Thoracic aorta (tissue), 2 donors: ENCODE measurements around the gene CT47C1. TPM values are rescaled to one million over a fixed set of nuclear protein-coding genes. Genes with fewer than 3 reads are reported as not detected.

ENCODE experiments used
- ATAC-seq: fragments of 150-250 bp; one replicate; pipeline ENCODE4 v1.8.0; 2017; ENCODE audit warnings: low read depth; ENCODE audit not compliant: insufficient number of reproducible peaks, low FRiP score
- DNase-seq: peaks from one replicate; pipeline ENCODE4 v3.0.0-alpha.2; 2020; ENCODE audit warnings: low spot score
- H3K27ac ChIP-seq, 2 donors: fragments of 200-600 bp; sonication (generic); 1 replicate in 1 of 2; 2 replicates in 1 of 2; pipeline ENCODE4 v1.5.1; 2016; ENCODE audit warnings: mild to moderate bottlenecking in 2 of 2, moderate library complexity in 2 of 2
- H3K27me3 ChIP-seq: fragments of 200-600 bp; sonication (generic); replicated peaks from 2 replicates; pipeline ENCODE4 v1.6.0; 2016; ENCODE audit warnings: mild to moderate bottlenecking; ENCODE audit not compliant: insufficient read depth
- H3K36me3 ChIP-seq: fragments of 200-600 bp; sonication (generic); one replicate; pipeline ENCODE4 v1.5.1; 2016
- H3K4me1 ChIP-seq, 2 donors: fragments of 200-600 bp; sonication (generic); 1 replicate in 1 of 2; 2 replicates in 1 of 2; pipeline versions ENCODE4 v1.5.1 to v1.6.0; 2016; ENCODE audit warnings: low read depth in 2 of 2, mild to moderate bottlenecking in 1 of 2; ENCODE audit not compliant: control insufficient read depth in 1 of 2
- H3K4me3 ChIP-seq: fragments of 200-600 bp; sonication (generic); 2 replicates; pipeline ENCODE4 v1.5.1; 2016; ENCODE audit warnings: mild to moderate bottlenecking
- H3K9me3 ChIP-seq: fragments of 200-600 bp; sonication (generic); 2 replicates; pipeline ENCODE4 v1.5.1; 2016
- CTCF ChIP-seq: fragments of 200-600 bp; sonication (generic); IDR thresholded peaks from one replicate; pipeline ENCODE4 v1.5.1; 2019; ENCODE audit warnings: antibody characterized with exemption
- total RNA-seq, 2 donors: library from RNA; depleted of rRNA; stranded (reverse); fragments of >200 nt; gene quantifications; one replicate each; pipeline versions ENCODE4 v1.1.0 to v1.2.3, GENCODE V29; 2016

The CT47C1 gene
- total RNA-seq, 2 donors from 2014 or later = not detected

- H3K4me3 ChIP-seq = no peak overlapping the region
- H3K36me3 ChIP-seq = no peaks in the 10 kb centered on the region
- no peak overlapping the region for H3K27ac ChIP-seq
- H3K4me1 ChIP-seq = no peaks in the 10 kb centered on the region
- ATAC-seq (no peak), DNase-seq (no peak)
- TF ChIP-seq CTCF = no peak
- no peaks in the 10 kb centered on the region for H3K27me3 ChIP-seq
- H3K9me3 ChIP-seq = no peaks in the 10 kb centered on the region
Observed at GRCh38 chrX:119073911-119074310, 1.1 kb downstream of the CT47C1 start.

DNA sequence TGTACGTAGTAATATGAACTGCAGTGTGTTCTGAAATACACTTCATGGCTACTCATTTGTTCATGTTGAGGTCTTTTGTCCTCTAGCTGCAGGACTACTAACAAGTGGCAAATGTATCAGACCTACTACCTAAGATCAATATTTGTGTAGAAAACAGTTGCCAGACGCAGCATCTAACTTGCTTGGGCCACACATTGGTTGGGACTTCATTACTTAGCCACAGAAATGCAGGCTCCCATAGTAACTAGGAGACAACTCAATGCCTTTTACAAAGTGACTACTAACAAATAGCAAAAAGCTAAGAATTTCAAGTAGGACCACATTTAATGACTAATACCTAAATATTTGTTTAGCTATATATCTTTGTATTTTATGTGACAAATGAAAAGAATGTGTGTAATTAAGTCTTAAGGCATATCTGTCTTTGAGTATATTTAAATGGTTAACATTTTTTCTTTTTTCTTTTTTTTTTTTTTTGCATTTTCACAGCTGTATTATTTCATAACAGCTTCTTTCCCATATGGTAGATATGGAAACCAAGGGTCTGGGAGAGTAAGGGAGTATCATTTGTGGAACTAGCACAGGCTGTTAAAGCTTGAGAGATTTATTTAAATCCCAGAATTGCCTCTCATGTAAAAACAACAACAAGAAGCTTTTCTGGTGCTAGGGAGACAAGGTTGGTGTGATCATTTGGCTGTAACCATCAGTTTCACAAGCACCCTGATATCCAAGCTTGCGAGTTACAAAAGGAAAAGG is 2.7 kb downstream of the CT47C1 start:
- H3K36me3 ChIP-seq = no peaks in the 10 kb centered on the region
- no peaks in the 10 kb centered on the region for H3K9me3 ChIP-seq
- H3K27me3 ChIP-seq = no peaks in the 10 kb centered on the region

DNA sequence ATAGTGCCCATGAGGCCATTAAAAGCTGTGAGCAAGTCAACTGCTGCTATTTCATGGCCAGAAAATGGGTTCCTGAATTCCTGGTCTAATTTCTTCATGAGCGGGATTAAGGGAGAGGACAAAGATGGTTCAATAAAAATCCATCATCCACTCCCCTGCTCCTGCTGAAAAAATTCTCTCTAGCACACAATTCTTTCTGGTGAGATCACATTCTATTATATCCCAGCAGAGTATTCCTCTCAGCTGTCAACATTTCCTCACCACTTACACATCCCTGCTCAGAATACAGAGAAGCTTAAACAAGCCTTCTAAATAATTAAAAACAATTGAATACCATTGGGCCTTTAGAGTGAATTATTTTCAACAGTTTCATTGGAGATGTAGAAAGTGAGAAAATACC is 9.5 kb downstream of the CT47C1 start:
- Histone ChIP-seq H3K9me3 (no peaks in the 10 kb centered on the region), H3K27me3 (no peaks in the 10 kb centered on the region), H3K36me3 (no peaks in the 10 kb centered on the region), H3K27ac (no peak overlapping the region), H3K4me1 (no peaks in the 10 kb centered on the region), H3K4me3 (no peak overlapping the region)
- TF ChIP-seq CTCF = no peak
- no peak for DNase-seq
- no peak for ATAC-seq

More for the DNA sequence above, 2.7 kb downstream of the CT47C1 start:
- no peak for TF ChIP-seq CTCF
- DNase-seq (no peak), ATAC-seq (no peak)
- Histone ChIP-seq H3K4me3 (no peak overlapping the region), H3K4me1 (no peaks in the 10 kb centered on the region), H3K27ac (no peak overlapping the region)

GRCh38 chrX:119084766-119085165 is 12.0 kb downstream of the CT47C1 start:
- no peak for TF ChIP-seq CTCF

DNA sequence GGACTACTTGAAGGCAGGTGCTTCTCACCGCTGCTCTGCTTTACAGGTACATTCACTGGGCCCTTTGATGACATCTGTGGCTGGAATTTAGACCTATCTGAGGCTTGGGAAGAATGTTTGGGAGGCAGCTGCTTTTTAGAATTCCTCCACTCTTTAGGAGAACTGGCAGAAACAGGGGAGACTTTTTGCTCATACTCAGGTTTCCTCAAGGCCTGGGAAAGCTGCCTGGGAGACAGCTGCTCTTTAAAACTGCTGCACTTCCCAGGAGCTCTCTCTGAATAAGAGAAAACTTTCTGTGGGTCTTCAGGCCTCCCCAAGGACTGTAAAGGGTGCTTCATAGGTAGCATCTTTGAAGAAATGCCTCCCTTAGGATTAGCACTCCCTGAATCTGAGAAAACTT is 14.3 kb downstream of the CT47C1 start:
- Histone ChIP-seq H3K4me3 (no peak overlapping the region), H3K27ac (no peak overlapping the region), H3K9me3 (no peaks in the 10 kb centered on the region), H3K27me3 (no peaks in the 10 kb centered on the region), H3K4me1 (no peaks in the 10 kb centered on the region), H3K36me3 (no peaks in the 10 kb centered on the region)
- DNase-seq (no peak), ATAC-seq (no peak)
- no peak for TF ChIP-seq CTCF

More at GRCh38 chrX:119084766-119085165, 12.0 kb downstream of the CT47C1 start:
- H3K9me3 ChIP-seq = no peaks in the 10 kb centered on the region
- H3K27me3 ChIP-seq = no peaks in the 10 kb centered on the region
- H3K27ac ChIP-seq = no peak overlapping the region
- no peaks in the 10 kb centered on the region for H3K4me1 ChIP-seq
- DNase-seq (no peak), ATAC-seq (no peak)
- H3K4me3 ChIP-seq = no peak overlapping the region
- no peaks in the 10 kb centered on the region for H3K36me3 ChIP-seq
